GM12801 (cell line): ENCODE results near the gene GNAQ.

Experiments used
- CTCF ChIP-seq: IDR thresholded peaks from one replicate; pipeline ENCODE4 v1.5.1; 2011; ENCODE audit warnings: control low read depth; ENCODE audit not compliant: insufficient read length; ENCODE audit errors: extremely low read depth

GNAQ gene

GRCh38 chr9:77854916-77855311 is 176.7 kb downstream of the GNAQ start:
- TF ChIP-seq CTCF: no peak

GRCh38 chr9:77854258-77854915 is 177.2 kb downstream of the GNAQ start:
- TF ChIP-seq CTCF: no peak

- no peak for TF ChIP-seq CTCF
Observed at GRCh38 chr9:77853716-77854115, 177.9 kb downstream of the GNAQ start.

GRCh38 chr9:77851882-77852595 is 179.6 kb downstream of the GNAQ start:
- TF ChIP-seq CTCF: no peak

- no peak for TF ChIP-seq CTCF
Observed at GRCh38 chr9:77848897-77849296, 182.7 kb downstream of the GNAQ start.

GRCh38 chr9:77848404-77848803 is 183.2 kb downstream of the GNAQ start:
- TF ChIP-seq CTCF: no peak

- no peak for TF ChIP-seq CTCF
Observed at GRCh38 chr9:77847626-77848025, 184.0 kb downstream of the GNAQ start.
